Endothelial cell (in vitro differentiated cells): ENCODE measurements around the gene BAIAP2. TPM values are rescaled to one million over a fixed set of nuclear protein-coding genes. Genes with fewer than 3 reads are reported as not detected.

Experiments used
- DNase-seq: peaks from one replicate; pipeline ENCODE4 v3.0.0; 2021; ENCODE audit warnings: low spot score
- H3K27ac Mint-ChIP-seq: one replicate; pipeline ENCODE4 v1.8.0; 2021; ENCODE audit warnings: mixed read lengths, inconsistent platforms; ENCODE audit not compliant: unreplicated experiment
- H3K27me3 Mint-ChIP-seq: one replicate; pipeline ENCODE4 v1.8.0; 2021; ENCODE audit warnings: mild to moderate bottlenecking, moderate library complexity, mixed read lengths, inconsistent platforms; ENCODE audit not compliant: unreplicated experiment
- H3K36me3 Mint-ChIP-seq: one replicate; pipeline ENCODE4 v1.8.0; 2021; ENCODE audit warnings: mild to moderate bottlenecking, low read depth, mixed read lengths, inconsistent platforms; ENCODE audit not compliant: unreplicated experiment
- H3K4me1 Mint-ChIP-seq: one replicate; pipeline ENCODE4 v1.8.0; 2021; ENCODE audit warnings: mild to moderate bottlenecking, mixed read lengths, inconsistent platforms; ENCODE audit not compliant: unreplicated experiment
- H3K4me3 Mint-ChIP-seq: one replicate; pipeline ENCODE4 v1.8.0; 2021; ENCODE audit warnings: mild to moderate bottlenecking, mixed read lengths, inconsistent platforms; ENCODE audit not compliant: unreplicated experiment
- H3K9me3 Mint-ChIP-seq: one replicate; pipeline ENCODE4 v1.8.0; 2021; ENCODE audit warnings: mixed read lengths, inconsistent platforms; ENCODE audit not compliant: unreplicated experiment
- total RNA-seq: library from RNA; stranded (reverse); fragmentation: NEBNext Ultra II Directional; extraction: Animal tissue kit (Norgen Biotek cat#: 25700); gene quantifications from one replicate; pipeline ENCODE4 v1.2.1, GENCODE V29; 2021; ENCODE audit not compliant: unreplicated experiment
- TF ChIP-seq, protein P1 (sequence below): fragments of 200-600 bp; sonication (generic); IDR thresholded peaks from one replicate; pipeline ENCODE4 v1.5.0; 2021; ENCODE audit warnings: antibody characterized with exemption; ENCODE audit not compliant: unreplicated experiment

Gene BAIAP2
- total RNA-seq, 1 donor from 2014 or later = 67.8 TPM

- no peaks in the 10 kb centered on the region for H3K36me3 Mint-ChIP-seq
- peaks cover 13% of the 10 kb centered on the region for H3K27me3 Mint-ChIP-seq
- no peak overlapping the region for H3K4me3 Mint-ChIP-seq
- H3K27ac Mint-ChIP-seq = no peak overlapping the region
- TF ChIP-seq, protein P1, sequence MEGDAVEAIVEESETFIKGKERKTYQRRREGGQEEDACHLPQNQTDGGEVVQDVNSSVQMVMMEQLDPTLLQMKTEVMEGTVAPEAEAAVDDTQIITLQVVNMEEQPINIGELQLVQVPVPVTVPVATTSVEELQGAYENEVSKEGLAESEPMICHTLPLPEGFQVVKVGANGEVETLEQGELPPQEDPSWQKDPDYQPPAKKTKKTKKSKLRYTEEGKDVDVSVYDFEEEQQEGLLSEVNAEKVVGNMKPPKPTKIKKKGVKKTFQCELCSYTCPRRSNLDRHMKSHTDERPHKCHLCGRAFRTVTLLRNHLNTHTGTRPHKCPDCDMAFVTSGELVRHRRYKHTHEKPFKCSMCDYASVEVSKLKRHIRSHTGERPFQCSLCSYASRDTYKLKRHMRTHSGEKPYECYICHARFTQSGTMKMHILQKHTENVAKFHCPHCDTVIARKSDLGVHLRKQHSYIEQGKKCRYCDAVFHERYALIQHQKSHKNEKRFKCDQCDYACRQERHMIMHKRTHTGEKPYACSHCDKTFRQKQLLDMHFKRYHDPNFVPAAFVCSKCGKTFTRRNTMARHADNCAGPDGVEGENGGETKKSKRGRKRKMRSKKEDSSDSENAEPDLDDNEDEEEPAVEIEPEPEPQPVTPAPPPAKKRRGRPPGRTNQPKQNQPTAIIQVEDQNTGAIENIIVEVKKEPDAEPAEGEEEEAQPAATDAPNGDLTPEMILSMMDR = no peak
- DNase-seq = no peak
- H3K9me3 Mint-ChIP-seq = no peaks in the 10 kb centered on the region
- no peaks in the 10 kb centered on the region for H3K4me1 Mint-ChIP-seq
Measured at GRCh38 chr17:81082177-81083073, 47.5 kb downstream of the BAIAP2 start.

DNA sequence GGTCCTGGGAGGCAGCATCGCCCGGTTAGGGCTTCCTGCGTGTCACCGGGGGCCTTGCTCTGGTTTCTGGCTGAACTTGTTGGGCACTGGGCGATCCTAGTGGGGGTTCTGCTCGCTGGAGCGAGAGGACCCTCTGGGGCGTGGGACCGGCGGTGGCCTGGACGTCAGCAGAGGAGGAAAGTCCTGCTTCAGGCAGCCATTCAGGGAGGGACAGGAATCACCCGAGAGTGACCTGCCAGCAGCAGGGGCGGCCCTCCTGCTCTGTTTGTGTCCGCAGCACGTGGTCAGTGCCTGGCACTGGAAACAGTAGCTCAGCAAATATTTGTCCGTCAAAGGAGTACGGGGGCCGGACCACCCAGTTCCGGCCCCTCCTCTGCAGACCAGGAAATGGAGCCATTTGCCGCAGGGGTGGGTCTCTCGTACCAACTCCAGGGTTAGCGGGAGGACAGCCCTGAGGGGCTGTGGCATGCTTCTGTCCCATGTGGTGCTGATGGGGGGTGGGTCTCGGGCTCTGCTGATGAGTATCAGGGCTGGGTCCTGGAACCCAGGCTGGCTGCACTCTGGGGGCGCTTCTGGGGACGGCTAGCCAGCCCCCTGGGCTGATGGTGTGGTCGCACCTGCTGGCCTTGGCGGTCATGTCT is 48.3 kb downstream of the BAIAP2 start:
- Mint-ChIP-seq H3K27ac (peak overlapping the region; percentile 48), H3K4me1 (no peaks in the 10 kb centered on the region)

DNA sequence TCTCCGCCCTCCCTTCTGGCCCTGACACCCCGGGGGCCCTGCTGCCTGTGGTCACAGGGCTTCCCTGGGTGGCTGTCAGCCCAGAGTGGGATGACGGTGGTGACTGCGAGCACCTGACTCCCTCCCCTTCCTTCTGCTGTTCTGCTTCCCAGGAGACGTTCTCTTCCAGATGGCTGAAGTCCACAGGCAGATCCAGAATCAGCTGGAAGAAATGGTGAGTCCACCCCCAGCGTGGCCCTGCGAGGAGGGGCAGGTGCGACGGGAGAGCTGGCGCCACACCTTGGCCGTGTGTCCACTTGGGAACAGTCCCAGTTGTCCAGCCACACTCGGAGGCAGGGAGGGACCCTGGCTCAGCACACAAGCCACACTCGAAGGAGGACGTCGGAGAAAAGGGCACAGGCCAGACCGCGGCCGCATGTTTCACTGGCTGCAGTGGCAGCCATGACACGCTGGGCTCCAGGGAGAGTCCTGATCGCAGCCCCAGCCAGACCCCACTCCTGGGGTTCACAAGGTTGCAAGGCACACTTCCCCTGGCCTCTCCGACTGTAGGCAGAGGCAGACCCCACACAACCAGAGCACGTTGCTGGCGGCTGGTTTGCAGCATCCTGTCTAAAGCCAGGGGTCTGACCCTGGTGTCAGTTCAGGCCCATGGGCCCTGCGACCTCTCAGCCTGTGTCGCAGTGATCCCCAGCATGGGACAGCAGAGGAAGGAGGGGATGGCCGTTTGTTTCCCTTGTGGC is 49.9 kb downstream of the BAIAP2 start:
- no peak for DNase-seq
- Mint-ChIP-seq H3K27me3 (peaks cover 7% of the 10 kb centered on the region), H3K36me3 (peaks cover 5% of the 10 kb centered on the region), H3K27ac (no peak overlapping the region), H3K4me1 (no peaks in the 10 kb centered on the region), H3K4me3 (no peak overlapping the region), H3K9me3 (no peaks in the 10 kb centered on the region)
- TF ChIP-seq, protein P1 = no peak

More for the DNA sequence above, 48.3 kb downstream of the BAIAP2 start:
- no peaks in the 10 kb centered on the region for H3K9me3 Mint-ChIP-seq
- peaks cover 11% of the 10 kb centered on the region for H3K27me3 Mint-ChIP-seq
- H3K4me3 Mint-ChIP-seq = no peak overlapping the region
- H3K36me3 Mint-ChIP-seq = peaks cover 5% of the 10 kb centered on the region
- TF ChIP-seq, protein P1 = no peak
- DNase-seq = no peak

- Mint-ChIP-seq H3K36me3 (peaks cover 5% of the 10 kb centered on the region), H3K9me3 (no peaks in the 10 kb centered on the region), H3K4me1 (no peaks in the 10 kb centered on the region), H3K27me3 (peaks cover 10% of the 10 kb centered on the region), H3K4me3 (no peak overlapping the region), H3K27ac (no peak overlapping the region)
- TF ChIP-seq, protein P1 = no peak
- DNase-seq = no peak
Measured at GRCh38 chr17:81085420-81085911, 50.5 kb downstream of the BAIAP2 start.
